GM18519 (cell line): ENCODE data around the gene XNDC1N.
A peak's percentile ranks its signal among the peaks of the same experiment; 100 is the strongest.
"Not testable (repeated sequence)": the region's sequence is repeated elsewhere in the genome, so short reads cannot be mapped to it uniquely, and the experiment has no call there.

Experiments
- ATAC-seq: cut with Tn5 transposase; IDR thresholded peaks from one replicate; pipeline ENCODE4 v1.9.1; 2021; ENCODE audit warnings: mild to moderate bottlenecking, moderate library complexity; ENCODE audit not compliant: unreplicated experiment, low FRiP score

XNDC1N gene

DNA sequence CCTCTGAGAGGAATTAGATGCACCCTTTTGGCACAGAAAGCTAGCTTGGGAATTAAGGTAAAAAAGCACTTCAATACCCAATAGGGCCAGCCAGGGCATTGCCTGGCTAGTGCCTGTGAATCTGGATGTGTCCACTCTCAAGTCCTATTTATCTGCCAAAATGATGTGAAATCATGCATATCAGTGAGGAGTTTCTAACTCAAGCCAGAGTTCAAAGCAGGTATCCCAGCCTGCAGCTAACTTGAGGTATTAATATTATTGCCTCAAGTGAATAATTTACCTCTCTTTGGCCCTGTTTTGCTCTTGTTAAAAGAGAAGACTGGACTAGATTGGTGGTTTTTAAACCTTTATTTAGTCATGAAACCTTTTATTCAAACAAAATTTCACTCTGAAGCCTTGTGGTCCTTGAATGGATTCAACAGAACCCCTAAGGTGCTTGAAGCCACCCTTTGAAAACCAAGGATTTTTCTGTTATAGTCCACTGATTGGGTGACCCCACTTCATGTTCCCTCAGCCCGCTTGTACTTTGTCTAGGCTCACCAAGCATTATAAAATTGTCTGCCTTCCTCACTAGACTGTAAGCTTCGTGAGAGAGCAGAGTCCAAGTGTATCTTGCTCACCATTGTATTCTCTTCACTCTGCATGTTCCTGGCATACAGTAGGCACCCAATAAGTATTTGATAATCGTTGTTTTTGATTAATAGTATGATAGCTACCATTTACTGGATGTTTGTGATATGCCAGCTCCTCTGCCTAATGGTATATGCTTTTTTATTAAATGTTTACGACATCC is 4.9 kb upstream of the XNDC1N start:
- ATAC-seq: no peak

DNA sequence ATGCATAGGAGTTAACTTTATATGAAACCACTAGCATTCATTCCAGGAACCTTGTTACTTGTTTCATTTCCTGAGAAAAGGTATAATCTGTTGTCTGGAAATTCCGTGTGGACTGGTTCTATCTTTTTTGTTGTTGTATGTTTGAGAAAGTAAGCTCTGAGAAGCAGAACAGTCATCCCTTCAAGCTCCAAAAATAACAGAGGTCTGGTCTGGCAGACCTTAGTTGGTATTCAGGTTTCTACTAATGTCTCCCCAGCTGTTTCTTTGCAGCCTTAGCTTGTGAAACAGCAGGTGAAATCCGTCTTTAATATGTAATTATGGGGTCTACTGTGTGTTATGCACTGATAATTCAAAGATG is 2.8 kb upstream of the XNDC1N start:
- ATAC-seq: no peak

DNA sequence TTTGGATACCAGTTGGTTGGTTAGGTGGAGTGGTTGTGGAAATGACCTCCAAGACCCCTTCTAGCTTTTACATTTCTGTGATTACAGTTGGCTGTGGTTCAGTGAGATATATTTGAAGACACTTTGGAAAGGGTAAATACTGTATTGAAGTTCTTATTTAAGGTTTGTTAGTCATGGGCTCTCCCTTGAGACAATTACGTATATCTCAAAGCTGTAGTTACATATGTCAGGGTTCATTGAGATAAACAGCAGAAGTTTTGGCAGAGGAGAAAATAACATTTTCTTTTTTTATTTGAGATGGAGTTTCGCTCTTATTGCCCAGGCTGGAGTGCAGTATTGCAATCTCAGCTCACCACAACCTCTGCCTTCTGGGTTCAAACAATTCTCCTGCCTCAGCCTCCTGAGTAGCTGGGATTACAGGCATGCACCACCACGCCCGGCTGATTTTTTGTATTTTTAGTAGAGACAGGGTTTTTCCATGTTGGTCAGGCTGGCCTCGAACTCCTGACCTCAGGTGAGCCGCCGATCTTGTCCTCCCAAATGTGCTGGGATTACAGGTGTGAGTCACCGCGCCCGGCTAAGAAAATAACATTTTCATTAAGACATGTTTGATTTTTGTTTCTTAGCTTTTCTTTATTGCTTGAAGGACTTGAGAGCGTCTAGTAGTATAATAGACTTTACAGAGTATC is 2.3 kb upstream of the XNDC1N start:
- no peak for ATAC-seq

DNA sequence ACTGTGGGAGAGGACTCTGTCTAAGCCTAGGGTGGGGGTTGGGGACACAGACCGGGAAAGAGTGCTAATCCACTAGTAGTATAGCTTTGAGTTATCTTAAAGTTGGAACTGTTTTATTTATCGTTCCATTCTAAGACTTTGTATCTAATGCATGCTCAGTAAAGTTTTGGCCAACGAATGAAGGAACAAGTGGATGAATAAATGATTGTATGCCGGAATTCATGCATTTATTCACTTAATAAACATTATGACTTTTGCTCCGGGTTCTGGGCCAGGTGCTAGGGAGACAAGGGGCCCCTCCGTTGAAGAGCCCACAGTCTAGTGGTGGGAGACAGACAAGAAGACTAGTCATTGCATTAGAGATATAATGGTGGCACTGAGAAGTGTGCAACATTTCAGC is 1.1 kb upstream of the XNDC1N start:
- no peak for ATAC-seq

DNA sequence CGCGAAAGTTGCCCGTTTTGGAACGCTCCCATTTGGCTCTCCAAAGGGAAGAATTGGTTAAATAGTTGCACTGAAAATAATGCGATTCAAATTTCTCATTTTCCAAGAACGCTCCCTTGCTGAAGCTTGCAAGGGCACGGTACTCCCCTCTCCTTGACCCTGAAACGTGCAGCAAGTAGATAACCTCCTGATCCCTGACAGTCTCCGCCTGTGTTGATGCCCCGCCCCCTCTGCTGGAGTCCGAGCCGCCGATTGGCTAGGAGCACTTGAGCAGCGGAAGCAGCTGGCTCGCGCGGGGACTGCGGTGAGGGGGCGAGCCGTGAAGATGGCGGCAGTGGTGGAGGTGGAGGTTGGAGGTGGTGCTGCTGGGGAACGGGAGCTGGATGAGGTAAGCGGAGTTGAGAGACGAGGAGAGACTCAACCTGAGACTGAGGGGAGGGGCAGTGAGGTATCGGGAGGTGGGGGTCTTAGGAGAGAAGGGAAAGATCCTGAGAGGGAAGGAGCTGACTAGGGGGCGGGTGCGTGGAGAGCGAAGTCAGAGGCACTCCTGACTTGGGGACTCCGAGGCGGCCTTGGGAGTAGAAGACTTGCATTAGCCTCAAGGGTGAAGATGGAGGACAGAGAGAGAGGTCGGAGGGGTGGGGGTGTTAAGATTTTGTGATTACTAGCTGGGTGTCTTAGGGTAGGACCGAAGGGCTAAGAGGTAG is 496 bp upstream of the XNDC1N start, which contains the start of gene RNF121:
Gene RNF121 (plus strand): TSS at position 310 of the 707 bp plus-strand sequence. CDS start 16 bp downstream, at position 326.
- ATAC-seq: peak; percentile 50

DNA sequence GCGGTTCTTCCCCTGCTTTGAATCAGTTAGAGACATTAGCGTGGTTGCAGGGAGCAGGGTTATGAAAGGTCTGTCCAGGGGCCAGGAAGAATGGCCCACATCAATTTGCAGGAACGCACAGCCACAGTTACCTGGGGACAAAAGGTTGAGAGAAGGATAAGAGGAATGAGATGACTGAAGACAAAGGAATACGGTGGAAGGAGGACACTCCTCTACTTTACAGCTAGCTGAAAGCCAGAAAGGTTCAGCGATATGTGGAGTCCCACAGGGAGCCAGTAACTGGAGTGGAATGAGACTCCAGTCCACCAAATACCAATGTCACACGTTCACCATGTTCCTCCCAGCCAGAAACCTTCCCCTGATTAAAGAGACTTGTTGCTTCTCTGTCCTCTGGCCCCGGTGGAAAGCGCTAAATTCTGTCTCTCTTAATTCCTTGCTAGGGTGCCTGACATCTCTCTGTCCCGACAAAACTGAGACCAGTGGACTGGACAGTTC is 10.7 kb downstream of the XNDC1N start:
- ATAC-seq: no peak

DNA sequence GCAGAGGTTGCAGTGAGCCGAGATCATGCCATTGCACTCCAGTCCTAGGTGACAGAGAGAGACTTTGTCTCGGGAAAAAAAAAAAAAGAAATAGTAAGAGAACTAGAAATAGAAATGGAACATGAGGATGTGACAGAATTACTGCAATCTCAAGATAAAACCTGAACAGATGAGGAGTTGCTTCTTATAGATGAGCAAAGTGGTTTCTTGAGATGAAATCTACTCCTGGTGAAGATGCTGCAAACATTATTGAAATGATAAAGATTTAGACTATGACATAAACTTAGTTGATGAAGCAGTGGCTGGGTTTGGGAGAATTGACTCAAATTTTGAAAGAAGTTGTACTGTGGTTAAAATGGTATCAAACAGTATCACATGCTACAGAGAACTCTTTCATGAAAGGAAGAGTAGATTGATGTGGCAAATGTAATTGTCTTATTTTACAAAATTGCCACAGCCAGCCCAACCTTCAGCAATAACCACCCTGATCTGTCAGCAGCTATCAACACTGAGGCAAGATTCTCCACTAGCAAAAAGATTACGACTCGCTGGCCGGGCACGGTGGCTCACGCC is 13.7 kb downstream of the XNDC1N start:
- no peak for ATAC-seq

DNA sequence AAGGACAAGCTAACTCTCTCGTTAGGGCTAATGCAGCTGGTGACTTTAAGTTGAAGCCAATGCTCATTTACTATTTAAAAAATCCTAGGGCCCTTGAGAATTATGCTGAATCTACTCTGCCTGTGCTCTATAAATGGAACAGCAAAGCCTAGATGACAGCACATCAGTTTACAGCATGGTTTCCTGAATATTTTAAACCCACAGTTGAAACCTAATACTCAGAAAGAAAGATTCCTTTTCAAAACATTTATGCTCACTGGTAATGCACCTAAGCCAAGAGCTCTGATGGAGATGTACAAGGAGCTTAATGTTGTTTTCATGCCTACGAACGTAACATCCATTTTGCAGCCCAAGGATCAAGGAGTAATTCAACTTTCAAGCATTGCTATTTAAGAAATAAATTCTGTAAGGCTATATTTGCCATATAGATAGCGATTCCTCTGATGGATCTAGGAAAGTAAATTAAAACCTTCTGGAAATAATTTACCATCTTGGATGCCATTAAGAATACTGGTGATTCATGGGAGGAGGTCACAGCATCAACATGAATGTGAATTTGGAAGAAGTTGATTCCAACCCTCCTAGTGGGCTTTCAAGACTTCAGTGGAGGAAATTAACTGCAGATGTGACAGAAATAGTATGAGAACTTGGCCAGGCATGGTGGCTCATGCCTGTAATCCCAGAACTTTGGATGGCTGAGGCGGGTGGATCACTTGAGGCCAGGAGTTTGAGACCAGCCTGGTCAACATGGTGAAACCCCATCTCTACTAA is 14.5 kb downstream of the XNDC1N start:
- ATAC-seq: no peak

DNA sequence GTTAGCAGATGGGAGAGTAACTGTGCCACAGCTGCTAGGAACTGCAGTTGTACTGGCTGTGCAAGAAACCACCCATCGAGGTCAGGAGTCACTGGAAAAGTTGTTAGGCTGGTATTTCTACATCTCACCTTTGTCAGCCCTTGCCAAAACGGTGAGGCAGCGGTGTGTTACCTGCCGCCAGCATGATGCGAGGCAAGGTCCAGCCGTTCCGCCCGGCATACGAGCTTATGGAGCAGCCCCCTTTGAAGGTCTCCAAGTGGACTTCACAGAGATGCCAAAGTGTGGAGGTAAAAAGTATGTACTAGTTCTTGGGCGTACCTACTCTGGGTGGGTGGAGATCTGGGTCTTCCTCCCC is 16.4 kb downstream of the XNDC1N start:
- not testable (repeated sequence) for ATAC-seq

DNA sequence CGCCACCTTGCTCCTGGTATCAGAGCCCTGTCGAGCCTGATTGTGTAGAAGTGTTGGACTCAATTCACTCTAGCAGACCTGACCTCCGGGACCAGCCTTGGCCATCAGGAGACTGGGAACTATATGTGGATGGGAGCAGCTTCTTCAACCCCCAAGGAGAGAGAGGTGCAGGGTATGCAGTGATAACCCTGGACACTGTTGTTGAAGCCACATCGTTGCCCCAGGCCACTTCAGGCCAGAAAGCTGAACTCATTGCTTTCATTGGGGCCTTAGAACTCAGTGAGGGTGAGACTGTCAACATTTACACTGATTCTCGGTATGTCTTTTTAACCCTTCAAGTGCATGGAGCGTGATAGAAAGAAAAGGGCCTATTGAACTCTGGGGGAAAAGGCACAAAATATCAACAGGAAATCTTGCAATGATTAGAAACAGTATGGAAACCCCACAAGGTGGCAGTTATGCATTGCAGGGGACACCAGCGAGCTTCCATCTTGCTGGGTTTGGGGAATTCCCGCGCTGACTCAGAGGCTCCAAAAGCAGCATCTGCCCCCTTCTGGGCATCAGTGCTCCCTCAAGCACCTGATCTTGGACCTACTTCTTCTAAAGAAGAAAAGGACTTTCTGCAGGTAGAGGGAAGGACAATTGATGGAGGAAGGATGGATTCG is 16.9 kb downstream of the XNDC1N start:
- ATAC-seq: not testable (repeated sequence)

DNA sequence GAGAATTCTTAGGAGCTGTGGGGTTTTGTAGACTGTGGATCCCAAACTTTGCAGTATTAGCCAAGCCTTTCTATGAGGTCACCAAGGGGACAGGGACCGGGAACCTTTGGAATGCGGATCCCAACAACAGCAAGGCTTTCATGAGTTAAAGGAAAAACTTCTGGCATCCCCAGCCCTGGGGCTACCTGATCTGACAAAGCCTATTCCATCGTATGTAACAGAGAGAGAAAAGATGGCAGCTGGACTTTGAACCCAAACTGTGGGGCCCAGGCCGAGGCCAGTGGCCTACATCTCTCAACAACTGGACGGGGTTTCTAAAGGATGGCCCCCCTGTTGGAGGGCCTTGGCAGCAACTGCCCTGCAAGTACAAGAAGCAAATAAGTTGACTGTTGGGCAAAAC is 17.6 kb downstream of the XNDC1N start:
- not testable (repeated sequence) for ATAC-seq

DNA sequence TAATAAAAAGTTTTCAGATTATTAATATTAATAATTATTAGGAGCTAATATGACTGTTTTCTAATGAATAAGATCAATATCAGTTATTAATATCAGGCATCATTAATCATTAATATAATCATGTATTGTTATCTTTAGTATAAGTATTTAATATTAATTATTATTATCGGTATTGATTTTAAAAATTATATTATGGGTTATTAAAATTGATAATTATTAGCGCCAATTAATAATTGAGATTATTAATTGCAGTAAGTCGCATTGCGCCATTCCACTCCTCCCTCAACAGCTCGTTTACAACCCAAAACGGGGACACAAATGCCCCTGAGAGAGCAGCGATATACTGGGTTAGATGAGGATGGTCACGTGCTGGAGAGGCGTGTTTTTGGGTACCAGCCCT is 20.2 kb downstream of the XNDC1N start:
- no peak for ATAC-seq

DNA sequence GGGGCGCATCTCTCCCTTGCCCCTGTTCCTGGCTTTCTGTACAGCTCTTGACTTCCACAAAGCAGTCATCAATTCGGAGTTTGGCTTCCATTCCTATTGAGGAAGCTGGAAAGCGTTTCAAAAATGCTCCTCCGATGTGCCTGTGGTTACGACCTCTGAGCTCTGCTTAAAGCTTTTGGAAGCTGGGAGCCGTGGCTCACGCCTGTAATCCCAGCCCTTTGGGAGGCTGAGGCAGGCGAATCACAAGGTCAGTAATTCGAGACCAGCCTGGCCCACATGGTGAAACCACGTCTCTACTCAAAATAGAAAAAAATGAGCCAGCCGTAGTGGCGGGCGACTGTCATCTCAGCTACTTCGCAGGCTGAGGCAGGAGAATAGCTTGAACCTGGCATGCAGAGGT is 27.3 kb downstream of the XNDC1N start:
- ATAC-seq: not testable (repeated sequence)

DNA sequence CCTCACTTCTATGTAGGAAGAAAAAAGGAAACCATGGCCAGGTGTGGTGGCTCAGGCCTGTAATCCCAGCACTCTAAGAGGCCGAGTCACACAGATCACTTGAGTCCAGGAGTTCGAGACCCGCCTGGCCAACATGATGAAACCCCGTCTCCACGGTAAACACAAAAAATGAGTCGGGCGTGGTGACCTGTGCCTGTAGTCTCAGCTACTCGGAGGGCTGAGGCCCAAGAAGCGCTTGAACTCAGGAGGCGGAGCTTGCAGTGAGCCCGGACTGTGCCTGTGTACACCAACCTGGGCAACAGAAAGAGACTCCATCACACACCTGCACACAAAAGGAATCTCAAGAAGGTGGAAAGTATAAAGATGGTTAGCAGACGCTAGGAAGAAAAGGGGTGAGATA is 32.4 kb downstream of the XNDC1N start:
- no peak for ATAC-seq

DNA sequence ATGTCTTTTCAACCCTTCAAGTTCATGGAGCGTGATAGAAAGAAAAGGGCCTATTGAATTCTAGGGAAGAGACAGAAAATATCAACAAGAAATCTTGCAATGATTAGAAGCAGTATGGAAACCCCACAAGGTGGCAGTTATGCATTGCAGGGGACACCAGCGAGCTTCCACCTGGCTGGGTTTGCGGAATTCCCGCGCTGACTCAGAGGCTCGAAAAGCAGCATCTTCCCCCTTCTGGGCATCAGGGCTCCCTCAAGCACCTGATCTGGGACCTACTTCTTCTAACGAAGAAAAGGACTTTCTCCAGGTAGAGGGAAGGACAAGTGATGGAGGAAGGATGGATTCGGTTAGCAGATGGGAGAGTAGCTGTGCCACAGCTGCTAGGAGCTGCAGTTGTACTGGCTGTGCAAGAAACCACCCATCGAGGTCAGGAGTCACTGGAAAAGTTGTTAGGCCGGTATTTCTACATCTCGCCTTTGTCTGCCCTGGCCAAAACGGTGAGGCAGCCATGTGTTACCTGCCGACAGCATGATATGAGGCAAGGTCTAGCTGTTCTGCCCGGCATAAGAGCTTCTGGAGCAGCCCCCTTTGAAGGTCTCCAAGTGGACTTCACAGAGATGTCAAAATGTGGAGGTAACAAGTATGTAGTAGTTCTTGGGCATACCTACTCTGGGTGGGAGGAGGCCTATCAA is 39.1 kb downstream of the XNDC1N start:
- not testable (repeated sequence) for ATAC-seq

DNA sequence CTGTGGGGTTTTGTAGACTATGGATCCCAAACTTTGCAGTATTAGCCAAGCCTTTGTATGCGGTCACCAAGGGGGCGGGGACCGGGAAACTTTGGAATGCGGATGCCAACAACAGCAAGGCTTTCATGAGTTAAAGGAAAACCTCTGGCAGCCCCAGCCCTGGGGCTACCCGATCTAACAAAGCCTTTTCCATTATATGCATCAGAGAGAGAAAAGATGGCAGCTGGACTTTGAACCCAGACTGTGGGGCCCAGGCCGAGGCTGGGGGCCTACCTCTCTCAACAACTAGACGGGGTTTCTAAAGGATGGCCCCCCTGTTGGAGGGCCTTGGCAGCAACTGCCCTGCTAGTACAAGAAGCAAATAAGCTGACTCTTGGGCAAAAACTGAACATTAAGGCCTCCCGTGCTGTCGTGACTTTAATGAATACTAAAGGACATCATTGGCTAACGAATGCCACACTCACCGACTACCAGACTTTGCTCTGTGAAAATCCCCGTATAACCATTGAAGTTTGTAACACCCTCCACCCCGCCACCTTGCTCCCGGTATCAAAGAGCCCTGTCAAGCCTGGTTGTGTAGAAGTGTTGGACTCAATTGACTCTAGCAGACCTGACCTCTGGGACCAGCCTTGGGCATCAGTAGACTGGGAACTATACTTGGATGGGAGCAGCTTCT is 39.9 kb downstream of the XNDC1N start:
- not testable (repeated sequence) for ATAC-seq

DNA sequence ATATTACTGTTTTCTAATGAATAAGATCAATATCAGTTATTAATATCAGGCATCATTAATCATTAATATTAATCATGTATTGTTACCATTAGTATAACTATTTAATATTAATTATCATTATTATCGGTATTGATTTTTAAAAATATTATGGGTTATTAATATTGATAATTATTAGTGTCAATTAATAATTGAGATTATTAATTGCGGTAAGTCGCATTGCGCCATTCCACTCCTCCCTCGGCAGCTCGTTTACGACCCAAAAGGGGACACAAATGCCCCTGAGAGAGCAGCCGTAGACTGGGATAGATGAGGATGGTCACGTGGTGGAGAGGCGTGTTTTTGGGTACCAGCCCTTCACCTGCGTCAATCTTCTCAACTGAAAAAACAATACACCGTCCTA is 42.6 kb downstream of the XNDC1N start:
- not testable (repeated sequence) for ATAC-seq
